Measurements from ENCODE around the gene CORO7. TPM values are rescaled to one million over a fixed set of nuclear protein-coding genes. Genes with fewer than 3 reads are reported as not detected.

The CORO7 gene
- total RNA-seq, 4 donors from 2014 or later, result 18.8 to 29.6 (median 25.7) TPM

- no peaks in the 10 kb centered on the region for H3K36me3 ChIP-seq
- H3K27ac ChIP-seq, result no peak overlapping the region
- H3K4me3 ChIP-seq, result no peak overlapping the region
- no peaks in the 10 kb centered on the region for H3K9me3 ChIP-seq
- H3K4me1 ChIP-seq, result peaks cover 48% of the 10 kb centered on the region
- no peak for DNase-seq (ENCODE audit: low spot score in 2 of 2)
- TF ChIP-seq POLR2AphosphoS5 (IDR thresholded peaks at IDR 0.05) (no peak), EP300 (IDR thresholded peaks at IDR 0.05) (no peak), POLR2A (IDR thresholded peaks at IDR 0.05) (no peak), CTCF (IDR thresholded peaks at IDR 0.05) (peak in 1 of 2 donors; percentile 70)
- peaks cover 8% of the 10 kb centered on the region for H3K27me3 ChIP-seq
- 28% methylated on average over 39 of the region's 43 CpGs for WGBS
These were observed 102.5 kb downstream of the CORO7 start for GRCh38 chr16:4313563-4314531.

GRCh38 chr16:4309833-4310266 lies 106.5 kb downstream of the CORO7 start:
- no peaks in the 10 kb centered on the region for H3K27me3 ChIP-seq
- no peak overlapping the region for H3K4me3 ChIP-seq
- H3K4me1 ChIP-seq, result peaks cover 27% of the 10 kb centered on the region
- H3K27ac ChIP-seq, result no peak overlapping the region
- TF ChIP-seq CTCF (IDR thresholded peaks at IDR 0.05) (peak in 1 of 2 donors; percentile 34), POLR2AphosphoS5 (IDR thresholded peaks at IDR 0.05) (no peak), EP300 (IDR thresholded peaks at IDR 0.05) (no peak), POLR2A (IDR thresholded peaks at IDR 0.05) (no peak)
- DNase-seq (ENCODE audit: low spot score in 2 of 2), result no peak
- H3K9me3 ChIP-seq, result no peaks in the 10 kb centered on the region
- WGBS, result 28% methylated on average over 11 of the region's 11 CpGs
- no peaks in the 10 kb centered on the region for H3K36me3 ChIP-seq

GRCh38 chr16:4309102-4309832 lies 107.1 kb downstream of the CORO7 start:
- no peak for DNase-seq (ENCODE audit: low spot score in 2 of 2)
- Histone ChIP-seq H3K36me3 (no peaks in the 10 kb centered on the region), H3K27me3 (no peaks in the 10 kb centered on the region), H3K9me3 (no peaks in the 10 kb centered on the region), H3K4me1 (peaks cover 22% of the 10 kb centered on the region), H3K4me3 (no peak overlapping the region), H3K27ac (no peak overlapping the region)
- no peak for TF ChIP-seq EP300 (IDR thresholded peaks at IDR 0.05)
- TF ChIP-seq POLR2AphosphoS5 (IDR thresholded peaks at IDR 0.05), result no peak
- no peak for TF ChIP-seq POLR2A (IDR thresholded peaks at IDR 0.05)
- no peak for TF ChIP-seq CTCF (IDR thresholded peaks at IDR 0.05)
- WGBS, result 57% methylated on average over 13 of the region's 14 CpGs

GRCh38 chr16:4307215-4308037 lies 109.0 kb downstream of the CORO7 start:
- no peaks in the 10 kb centered on the region for H3K27me3 ChIP-seq
- H3K27ac ChIP-seq, result peak overlapping the region; percentile 46
- no peaks in the 10 kb centered on the region for H3K36me3 ChIP-seq
- H3K4me1 ChIP-seq, result peaks cover 26% of the 10 kb centered on the region
- TF ChIP-seq CTCF (IDR thresholded peaks at IDR 0.05) (no peak), POLR2A (IDR thresholded peaks at IDR 0.05) (peak in 1 of 2 donors; percentile 22), EP300 (IDR thresholded peaks at IDR 0.05) (no peak), POLR2AphosphoS5 (IDR thresholded peaks at IDR 0.05) (peak in 1 of 3 donors; percentile 59)
- peak overlapping the region; percentile 51 for H3K4me3 ChIP-seq
- DNase-seq (ENCODE audit: low spot score in 2 of 2), result peak; percentile 91 to 95
- WGBS, result 25% methylated on average over 17 of the region's 68 CpGs
- H3K9me3 ChIP-seq, result no peaks in the 10 kb centered on the region

All from suprapubic skin (tissue), 4 donors.